ENCODE results near the gene HAPLN2. TPM values are rescaled to one million over a fixed set of nuclear protein-coding genes. Genes with fewer than 3 reads are reported as not detected.
"Not testable (repeated sequence)": the region's sequence is repeated elsewhere in the genome, so short reads cannot be mapped to it uniquely, and the experiment has no call there.

The HAPLN2 gene
- total RNA-seq, 1 donor from 2014 or later, result not detected

DNA sequence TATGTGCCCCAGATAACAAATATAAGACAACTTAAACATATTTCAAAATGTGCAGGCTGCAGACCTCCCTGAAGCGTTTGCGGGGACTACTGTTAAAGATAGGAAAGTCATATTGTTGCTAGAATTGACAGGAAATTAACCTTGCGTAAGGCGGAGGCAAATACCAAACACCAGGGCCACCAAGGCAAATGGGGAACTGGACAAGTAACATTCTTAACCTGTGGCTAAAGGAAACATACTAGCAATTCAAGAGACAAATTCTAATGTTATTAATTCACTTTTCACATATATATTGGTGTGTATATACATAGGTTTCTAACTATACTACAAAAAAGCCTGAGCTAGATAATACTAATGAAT lies 6.8 kb downstream of the HAPLN2 start:
- Histone ChIP-seq H3K27me3 (ENCODE audit: control insufficient read depth, insufficient read depth, low read length) (peaks cover 41% of the 10 kb centered on the region), H3K4me3 (ENCODE audit: low read depth, low read length) (no peak overlapping the region), H3K36me3 (ENCODE audit: control insufficient read depth, insufficient read depth, low read length) (no peaks in the 10 kb centered on the region)
- no peak for DNase-seq (ENCODE audit: low read depth)
- TF ChIP-seq, protein P1, sequence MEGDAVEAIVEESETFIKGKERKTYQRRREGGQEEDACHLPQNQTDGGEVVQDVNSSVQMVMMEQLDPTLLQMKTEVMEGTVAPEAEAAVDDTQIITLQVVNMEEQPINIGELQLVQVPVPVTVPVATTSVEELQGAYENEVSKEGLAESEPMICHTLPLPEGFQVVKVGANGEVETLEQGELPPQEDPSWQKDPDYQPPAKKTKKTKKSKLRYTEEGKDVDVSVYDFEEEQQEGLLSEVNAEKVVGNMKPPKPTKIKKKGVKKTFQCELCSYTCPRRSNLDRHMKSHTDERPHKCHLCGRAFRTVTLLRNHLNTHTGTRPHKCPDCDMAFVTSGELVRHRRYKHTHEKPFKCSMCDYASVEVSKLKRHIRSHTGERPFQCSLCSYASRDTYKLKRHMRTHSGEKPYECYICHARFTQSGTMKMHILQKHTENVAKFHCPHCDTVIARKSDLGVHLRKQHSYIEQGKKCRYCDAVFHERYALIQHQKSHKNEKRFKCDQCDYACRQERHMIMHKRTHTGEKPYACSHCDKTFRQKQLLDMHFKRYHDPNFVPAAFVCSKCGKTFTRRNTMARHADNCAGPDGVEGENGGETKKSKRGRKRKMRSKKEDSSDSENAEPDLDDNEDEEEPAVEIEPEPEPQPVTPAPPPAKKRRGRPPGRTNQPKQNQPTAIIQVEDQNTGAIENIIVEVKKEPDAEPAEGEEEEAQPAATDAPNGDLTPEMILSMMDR (IDR thresholded peaks at IDR 0.05; ENCODE audit: insufficient read depth, low read length, poor library complexity, severe bottlenecking), result no peak

DNA sequence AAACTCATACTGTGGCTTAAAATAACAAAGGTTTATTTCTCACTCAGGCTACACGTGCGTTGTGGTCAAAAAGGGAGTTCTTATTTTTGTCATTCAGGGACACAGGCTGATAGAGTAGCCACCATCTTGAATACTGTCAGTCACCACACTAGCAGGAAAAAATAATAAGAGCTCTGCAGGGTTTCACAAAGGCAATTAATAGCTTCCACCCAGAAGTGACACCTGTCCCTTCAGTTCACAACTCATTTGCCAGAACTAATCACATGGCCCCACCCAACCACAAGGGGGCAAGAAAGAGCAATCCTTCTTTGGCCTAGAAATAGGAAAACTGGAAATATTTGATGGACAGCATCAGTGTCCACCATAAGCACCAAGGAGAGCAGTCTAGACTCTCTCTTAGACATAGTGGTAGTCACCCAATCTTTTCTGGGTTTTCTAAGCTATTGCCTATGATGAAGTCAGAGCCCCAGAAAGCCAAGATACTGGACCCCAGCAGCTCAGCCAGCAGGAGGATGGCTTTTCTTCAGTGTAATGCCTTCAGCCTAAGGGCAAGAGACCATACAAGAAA lies 8.2 kb downstream of the HAPLN2 start:
- no peak for DNase-seq (ENCODE audit: low read depth)
- no peaks in the 10 kb centered on the region for H3K36me3 ChIP-seq (ENCODE audit: control insufficient read depth, insufficient read depth, low read length)
- H3K27me3 ChIP-seq (ENCODE audit: control insufficient read depth, insufficient read depth, low read length), result peaks cover 43% of the 10 kb centered on the region
- H3K4me3 ChIP-seq (ENCODE audit: low read depth, low read length), result no peak overlapping the region
- TF ChIP-seq, protein P1 (IDR thresholded peaks at IDR 0.05; ENCODE audit: insufficient read depth, low read length, poor library complexity, severe bottlenecking), result peak; percentile 72

DNA sequence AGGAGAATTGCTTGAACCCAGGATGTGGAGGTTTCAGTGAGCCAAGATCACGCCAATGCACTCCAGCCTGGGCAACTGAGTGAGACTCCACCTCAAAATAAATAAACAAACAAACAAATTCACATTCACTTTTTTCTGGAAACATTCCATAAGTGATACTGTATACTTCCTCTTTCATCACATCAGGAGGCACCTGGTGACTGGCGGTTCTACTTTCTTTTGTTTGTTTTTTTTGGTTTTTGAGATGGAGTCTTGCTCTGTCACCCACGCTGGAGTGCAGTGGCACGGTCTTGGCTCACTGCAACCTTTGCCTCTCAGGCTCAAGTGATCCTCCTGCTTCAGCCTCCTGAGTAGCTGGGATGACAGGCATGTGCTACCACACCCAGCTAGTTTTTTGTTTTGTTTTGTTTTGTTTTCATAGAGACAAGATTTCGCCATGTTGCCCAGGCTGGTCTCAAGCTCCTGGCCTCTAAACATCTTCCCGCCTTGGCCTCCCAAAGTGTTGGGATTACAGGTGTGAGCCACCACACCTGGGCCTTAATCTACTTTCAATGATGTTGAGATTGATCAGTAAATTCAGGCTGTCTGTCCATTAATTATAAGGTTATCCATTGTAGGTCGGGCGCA lies 10.7 kb downstream of the HAPLN2 start:
- no peak for DNase-seq (ENCODE audit: low read depth)
- Histone ChIP-seq H3K36me3 (ENCODE audit: control insufficient read depth, insufficient read depth, low read length) (no peaks in the 10 kb centered on the region), H3K4me3 (ENCODE audit: low read depth, low read length) (no peak overlapping the region), H3K27me3 (ENCODE audit: control insufficient read depth, insufficient read depth, low read length) (peaks cover 32% of the 10 kb centered on the region)
- TF ChIP-seq, protein P1 (IDR thresholded peaks at IDR 0.05; ENCODE audit: insufficient read depth, low read length, poor library complexity, severe bottlenecking), result no peak

DNA sequence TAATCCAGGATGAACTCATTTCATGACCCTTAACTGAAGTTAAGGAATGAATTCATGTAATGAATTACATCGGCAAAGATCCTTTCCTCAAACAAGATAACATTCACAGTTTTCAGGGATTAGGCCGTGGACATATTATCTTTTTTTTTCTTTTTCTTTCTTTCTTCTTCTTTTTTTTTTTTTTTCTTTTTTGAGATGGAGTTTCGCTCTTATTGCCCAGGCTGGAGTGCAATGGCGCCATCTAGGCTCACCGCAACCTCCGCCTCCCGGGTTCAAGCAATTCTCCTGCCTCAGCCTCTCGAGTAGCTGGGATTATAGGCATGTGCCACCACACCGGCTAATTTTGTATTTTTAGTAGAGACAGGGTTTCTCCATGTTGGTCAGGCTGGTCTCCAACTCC lies 11.9 kb downstream of the HAPLN2 start:
- not testable (repeated sequence) for H3K4me3 ChIP-seq (ENCODE audit: low read depth, low read length); H3K36me3 ChIP-seq (ENCODE audit: control insufficient read depth, insufficient read depth, low read length); DNase-seq (ENCODE audit: low read depth)
- peaks cover 24% of the 10 kb centered on the region for H3K27me3 ChIP-seq (ENCODE audit: control insufficient read depth, insufficient read depth, low read length)

DNA sequence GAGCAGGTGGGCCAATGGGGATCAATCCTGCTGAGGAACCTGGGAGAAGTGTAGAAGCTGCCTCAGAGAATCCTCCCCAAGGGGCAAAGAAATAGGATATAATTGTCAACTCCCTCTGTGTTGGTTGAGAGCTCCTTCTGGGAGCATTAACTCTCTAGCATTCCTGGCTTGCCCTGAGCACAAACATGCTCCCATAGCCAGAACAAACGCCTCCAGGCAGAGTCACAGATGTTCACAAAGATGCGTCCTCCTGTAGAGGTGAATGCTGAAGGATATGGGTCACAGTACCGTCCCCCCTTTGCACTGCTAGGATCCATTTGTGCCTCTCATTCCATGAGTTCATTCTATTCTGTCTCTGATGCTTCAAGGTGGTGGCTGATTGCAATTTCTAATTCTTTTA lies 13.1 kb downstream of the HAPLN2 start:
- peaks cover 27% of the 10 kb centered on the region for H3K27me3 ChIP-seq (ENCODE audit: control insufficient read depth, insufficient read depth, low read length)
- DNase-seq (ENCODE audit: low read depth), result no peak
- no peak overlapping the region for H3K4me3 ChIP-seq (ENCODE audit: low read depth, low read length)
- H3K36me3 ChIP-seq (ENCODE audit: control insufficient read depth, insufficient read depth, low read length), result no peaks in the 10 kb centered on the region
- TF ChIP-seq, protein P1 (IDR thresholded peaks at IDR 0.05; ENCODE audit: insufficient read depth, low read length, poor library complexity, severe bottlenecking), result no peak

DNA sequence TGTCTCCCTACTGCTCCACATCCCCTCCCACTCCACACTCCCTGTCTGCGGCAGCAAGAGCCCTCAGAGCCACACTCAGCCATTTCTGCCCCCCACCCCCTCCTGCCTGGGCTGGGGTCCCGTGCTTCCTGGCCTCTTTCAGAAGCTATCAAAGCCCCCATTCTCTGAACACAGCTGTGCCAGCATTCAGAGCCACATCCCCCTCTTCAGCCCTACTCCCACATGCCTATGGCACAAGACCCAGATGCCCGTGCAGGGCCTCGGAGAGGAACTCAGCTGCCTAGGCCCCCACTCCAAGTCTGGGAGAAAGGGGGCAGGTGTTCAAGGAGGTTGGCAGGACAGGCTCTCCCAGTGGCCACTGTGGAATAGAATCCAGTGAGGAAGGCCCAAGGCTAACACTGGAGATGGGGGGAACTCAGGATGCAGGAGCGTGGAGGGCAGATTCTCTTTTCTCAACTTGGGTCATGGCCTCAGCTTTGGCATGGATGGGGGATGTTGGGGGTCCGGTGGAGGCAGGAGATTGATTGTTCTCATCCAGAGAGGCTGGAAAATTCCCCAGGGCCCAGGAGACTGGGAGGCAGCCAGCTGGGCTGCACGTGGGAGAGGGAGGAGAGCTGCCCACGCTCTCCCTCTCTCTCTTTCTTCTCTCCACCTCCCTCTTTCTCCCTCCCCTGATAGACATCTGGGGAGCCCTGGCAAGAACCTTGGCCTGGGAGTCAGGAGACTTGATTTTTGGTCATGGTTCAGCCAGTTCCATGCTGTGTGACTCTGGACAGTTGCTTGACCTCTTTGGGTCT lies 19.2 kb downstream of the HAPLN2 start:
- TF ChIP-seq, protein P1 (IDR thresholded peaks at IDR 0.05; ENCODE audit: insufficient read depth, low read length, poor library complexity, severe bottlenecking), result no peak
- Histone ChIP-seq H3K4me3 (ENCODE audit: low read depth, low read length) (no peak overlapping the region), H3K36me3 (ENCODE audit: control insufficient read depth, insufficient read depth, low read length) (no peaks in the 10 kb centered on the region), H3K27me3 (ENCODE audit: control insufficient read depth, insufficient read depth, low read length) (peaks cover 67% of the 10 kb centered on the region)
- no peak for DNase-seq (ENCODE audit: low read depth)

All from kidney epithelial cell (primary cell).